HuH-7 (cell line): ENCODE measurements around the gene TBX15.
A peak's percentile ranks its signal among the peaks of the same experiment; 100 is the strongest.

Experiments
- DNase-seq: peaks from one replicate; pipeline ENCODE4 v3.0.0; 2011; ENCODE audit warnings: low spot score

Gene TBX15

DNA sequence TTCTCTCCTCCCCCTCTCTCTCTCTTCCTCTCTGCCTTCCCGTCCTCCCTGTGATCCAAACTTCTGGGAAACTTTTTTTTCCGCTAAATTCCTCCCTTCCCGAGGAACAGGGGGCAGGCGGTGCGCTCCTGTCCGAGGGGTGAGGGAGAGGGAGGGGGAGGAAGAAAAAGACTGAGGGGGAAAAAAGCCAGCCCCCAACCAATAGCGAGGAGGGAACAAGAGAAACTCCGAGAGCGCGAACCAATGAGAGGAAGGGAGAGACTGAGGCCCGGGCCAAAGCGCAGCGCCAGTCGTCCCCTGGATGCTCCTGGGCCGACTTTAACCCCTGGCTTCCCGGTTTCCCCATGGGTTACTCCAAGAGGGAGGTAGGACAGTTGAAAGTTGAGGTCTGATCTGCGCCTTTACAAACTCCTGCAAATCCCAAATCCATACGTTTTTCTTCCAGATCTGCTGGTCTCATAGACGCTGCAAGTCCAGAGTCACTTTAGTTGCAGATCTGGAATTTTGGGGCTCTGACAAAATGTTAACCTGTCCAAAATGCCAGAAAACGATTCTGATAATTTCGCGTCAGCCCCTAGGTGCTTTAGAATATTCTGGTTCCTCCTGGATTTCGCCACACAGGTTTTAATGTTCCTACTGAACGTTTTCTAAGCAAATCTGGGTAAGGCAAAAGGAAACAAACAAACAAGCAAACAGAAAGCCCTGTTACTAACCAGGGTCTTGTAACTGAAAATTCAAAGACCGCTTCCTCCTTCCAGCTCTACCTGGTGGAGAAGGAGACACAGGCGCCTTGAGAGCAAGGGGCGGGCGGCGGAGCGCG is at the start of gene TBX15:
Gene TBX15, minus strand, starts transcription at position 158 of the 820 bp plus-strand sequence. CDS start 548 bp downstream, outside the sequence.
- DNase-seq: no peak

GRCh38 chr1:119034359-119034758 is 46.2 kb upstream of the TBX15 start:
- DNase-seq: no peak

GRCh38 chr1:119032986-119033385 is 44.8 kb upstream of the TBX15 start:
- DNase-seq: no peak

DNA sequence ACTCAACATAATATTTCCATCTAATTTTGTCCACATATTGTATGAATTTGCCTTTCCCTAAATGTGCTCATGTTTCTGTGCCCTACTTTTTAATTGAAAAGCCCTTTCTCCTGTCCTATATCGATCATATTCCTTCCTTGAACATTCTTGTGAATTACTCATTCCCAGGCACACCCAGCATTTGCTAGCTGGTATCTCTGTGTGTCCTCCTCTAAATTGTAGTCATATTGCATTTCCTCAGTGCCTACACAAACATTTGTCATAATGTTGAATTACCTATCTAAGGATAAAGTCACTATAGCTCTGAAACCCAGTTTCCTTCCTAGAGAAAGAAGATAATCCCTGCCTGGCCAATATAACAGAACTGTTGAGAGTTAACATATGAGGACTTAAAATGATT is 39.6 kb upstream of the TBX15 start:
- no peak for DNase-seq

DNA sequence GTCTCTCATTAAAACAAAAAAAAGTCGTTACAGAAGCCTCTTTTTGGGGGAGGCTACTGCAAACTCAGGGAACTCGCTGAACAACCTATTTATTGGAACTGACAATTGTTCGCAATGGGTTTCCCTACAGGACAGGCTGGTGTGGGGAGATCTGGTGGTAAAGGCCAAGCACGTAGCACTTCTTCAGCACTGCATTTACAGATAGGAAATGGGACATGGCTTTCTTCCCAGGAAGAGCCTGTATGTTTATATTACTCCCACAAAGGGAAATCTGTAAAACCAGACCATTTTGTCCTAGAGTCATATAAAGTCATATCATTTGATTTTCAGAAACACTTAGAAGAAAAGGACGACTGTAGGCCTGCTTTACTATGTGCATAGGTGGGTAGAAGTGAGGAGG is 38.8 kb upstream of the TBX15 start:
- no peak for DNase-seq

GRCh38 chr1:119015547-119015946 is 27.4 kb upstream of the TBX15 start:
- no peak for DNase-seq

DNA sequence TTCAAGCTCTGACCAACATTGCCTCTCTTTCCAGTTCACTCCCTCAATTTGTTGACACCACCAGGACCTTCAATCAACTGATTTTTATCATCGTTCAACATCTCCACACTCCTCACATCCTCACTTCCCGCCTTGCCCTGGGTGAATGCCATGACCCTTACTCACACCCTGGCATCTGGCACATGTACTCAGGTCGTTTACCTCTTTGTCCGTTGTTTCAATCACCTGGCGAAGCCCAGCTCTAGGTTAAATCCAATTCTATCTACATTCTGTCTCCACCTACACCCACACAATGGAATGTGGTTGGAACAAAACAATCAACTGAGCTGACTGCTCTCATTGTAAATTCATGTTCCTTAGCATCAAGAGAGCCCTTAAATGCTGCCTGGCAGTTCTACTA is 24.2 kb upstream of the TBX15 start:
- no peak for DNase-seq

GRCh38 chr1:119011706-119012105 is 23.6 kb upstream of the TBX15 start:
- no peak for DNase-seq

- no peak for DNase-seq
Measured at GRCh38 chr1:119011116-119011515, 23.0 kb upstream of the TBX15 start.

GRCh38 chr1:119010201-119010600 is 22.1 kb upstream of the TBX15 start:
- DNase-seq: no peak

- no peak for DNase-seq
Measured at GRCh38 chr1:119009312-119009655, 21.1 kb upstream of the TBX15 start.

GRCh38 chr1:119008483-119009311 is 20.6 kb upstream of the TBX15 start:
- peak; percentile 80 for DNase-seq

DNA sequence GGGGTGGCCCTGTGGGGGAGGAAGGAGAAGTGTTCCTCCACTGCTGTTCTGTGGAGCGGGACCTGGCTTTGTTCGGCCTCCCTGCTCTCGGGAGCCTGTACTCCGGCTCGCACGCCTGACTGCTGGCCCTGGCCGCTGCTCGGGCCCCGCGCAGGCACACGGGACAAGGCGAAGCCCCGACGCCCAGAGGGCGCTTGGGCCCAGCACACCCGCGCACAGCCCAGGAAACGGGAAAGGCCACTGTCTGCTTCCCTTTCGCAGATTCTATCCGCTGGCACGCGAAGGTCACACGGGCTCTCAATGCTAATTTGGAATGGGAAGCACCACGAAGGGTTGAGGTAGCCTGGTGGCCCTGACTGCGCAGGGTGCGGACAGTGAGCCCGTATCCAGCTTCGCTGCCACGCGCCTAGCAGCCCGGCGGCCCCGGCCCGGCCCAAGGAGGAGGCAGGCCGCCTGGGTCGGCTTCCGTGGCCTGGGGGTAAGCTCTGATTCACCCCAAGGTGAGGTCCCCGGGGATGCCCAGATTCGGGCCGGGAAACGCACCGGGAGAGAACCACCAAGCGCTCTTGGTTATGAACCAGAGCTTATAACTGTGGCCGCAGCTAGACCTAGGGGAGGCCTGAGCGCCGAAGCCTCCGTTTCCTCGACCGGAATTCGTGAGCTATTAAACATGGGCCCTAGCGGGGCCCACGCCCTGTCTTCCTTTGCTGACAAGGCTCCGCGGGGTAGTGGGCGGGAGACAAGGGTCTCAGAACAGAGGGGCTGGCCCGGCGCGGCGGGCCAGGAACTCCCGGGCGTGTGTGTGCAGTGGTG is 19.7 kb upstream of the TBX15 start:
- no peak for DNase-seq

DNA sequence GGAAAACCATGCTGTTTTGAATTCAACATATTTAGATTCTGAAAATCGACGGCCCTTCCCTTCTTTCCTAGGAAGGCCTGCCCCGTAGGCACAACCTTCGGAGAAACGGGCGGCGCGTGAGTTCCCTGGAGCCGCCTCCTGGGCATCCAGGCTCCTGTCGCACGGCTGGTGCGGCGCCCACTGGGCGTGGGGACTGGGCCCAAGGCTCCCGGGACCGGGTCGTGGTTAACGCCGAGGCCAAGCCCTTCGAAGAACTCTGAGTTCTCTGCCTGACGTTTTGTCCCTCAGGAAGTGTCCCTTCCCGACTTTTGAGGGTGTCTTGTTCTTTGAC is 19.2 kb upstream of the TBX15 start:
- no peak for DNase-seq

GRCh38 chr1:119006406-119007279 is 18.5 kb upstream of the TBX15 start:
- DNase-seq: no peak

DNA sequence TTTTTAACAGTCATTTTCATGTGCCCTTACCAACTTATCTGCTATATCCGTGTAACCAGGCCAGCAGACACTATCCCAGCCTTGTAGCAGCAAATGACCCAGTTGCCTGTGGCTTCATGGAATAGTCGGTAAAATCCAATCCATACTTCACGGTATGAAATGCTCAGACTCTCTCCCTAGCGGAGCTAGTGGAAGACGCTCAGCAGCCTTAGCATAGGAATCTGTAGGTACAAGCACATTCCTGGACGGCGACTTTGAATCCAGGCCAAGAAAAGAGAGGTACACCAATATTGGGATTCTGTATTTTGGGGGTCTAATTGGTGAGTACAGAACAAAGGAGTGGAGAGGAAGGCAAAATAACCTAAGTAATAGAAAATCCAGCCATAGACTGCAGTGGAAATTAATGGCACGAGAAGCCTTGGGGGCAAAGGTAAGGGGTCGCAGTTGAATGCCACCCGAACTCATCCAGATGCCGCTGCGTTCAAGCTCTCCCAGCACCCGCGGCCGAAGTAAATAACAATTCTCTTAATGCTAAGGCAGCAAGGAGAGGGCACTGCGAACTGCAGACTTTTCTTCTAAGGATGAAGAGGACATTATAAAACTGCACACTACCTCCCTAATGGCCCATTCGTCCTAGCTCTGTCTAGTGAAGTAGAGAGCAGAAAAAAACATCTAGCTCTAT is 17.7 kb upstream of the TBX15 start:
- DNase-seq: no peak

DNA sequence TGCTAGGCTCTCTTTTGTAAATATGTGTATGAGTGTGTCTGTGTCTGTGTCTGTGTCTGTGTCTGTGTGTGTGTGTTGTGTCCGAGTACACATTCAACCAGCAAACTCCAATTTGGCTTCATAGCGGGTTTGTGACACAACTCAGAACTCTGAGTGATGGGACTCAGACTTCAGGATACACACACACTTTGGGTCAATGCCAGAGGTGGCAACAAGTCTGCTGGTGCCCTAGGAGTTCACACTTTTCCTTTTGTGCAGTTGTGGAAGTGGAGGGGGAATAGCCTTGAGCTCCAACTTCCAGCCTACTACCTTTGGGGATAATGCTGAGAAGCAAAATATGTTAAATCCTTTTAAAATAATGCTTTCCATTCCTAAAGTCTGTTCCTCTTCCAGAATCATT is 16.6 kb upstream of the TBX15 start:
- no peak for DNase-seq

DNA sequence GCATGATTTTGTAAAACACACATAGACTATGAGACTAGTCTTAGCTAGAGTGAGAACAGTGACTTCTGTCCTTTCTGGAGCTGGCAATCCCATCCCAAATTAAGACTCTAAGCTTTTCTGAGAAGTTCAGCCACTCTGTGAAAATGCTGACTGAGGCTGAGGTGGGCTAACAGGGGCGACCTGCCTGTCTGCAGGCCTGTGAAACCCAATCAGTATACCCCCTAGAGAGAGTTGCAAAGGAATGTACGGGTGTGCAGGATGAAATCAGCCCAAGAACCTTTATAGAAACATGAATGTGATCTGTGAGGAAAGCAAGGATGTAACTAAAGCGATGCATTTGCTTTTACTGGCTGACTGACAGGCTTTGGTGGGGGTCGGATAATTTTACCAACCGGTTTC is 16.0 kb upstream of the TBX15 start:
- DNase-seq: no peak

DNA sequence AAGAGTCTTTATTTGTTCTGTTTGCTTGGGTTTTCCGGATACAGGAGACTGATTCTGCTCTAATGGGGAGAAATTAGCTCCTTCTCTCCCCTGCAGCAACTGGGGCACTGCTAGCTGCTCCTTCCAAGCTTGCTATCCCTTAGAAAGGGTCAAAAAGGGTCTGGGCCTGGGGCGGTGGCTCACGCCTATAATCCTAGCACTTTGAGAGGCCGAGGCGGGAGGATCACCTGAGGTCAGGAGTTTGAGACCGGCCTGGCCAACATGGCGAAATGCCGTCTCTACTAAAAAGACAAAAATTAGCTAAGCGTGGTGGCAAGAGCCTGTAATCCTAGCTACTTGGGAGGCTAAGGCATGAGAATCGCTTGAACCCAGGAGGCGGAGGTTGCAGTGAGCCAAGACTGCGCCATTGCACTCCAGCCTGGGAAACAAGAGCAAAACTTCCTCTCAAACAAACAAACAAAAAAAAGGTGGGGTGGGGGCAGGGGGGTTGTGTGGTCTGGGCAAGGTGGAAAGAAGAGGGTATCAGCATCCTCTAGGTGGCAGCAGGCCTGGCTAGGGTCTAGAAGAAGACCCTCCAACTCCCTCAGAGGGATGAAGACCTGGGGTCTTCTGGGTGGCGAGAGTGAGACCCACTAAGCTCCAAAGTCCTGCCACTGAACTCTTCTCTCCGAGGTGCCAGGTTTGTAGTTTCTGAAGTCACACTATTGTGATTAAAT is 15.4 kb upstream of the TBX15 start:
- DNase-seq: no peak

DNA sequence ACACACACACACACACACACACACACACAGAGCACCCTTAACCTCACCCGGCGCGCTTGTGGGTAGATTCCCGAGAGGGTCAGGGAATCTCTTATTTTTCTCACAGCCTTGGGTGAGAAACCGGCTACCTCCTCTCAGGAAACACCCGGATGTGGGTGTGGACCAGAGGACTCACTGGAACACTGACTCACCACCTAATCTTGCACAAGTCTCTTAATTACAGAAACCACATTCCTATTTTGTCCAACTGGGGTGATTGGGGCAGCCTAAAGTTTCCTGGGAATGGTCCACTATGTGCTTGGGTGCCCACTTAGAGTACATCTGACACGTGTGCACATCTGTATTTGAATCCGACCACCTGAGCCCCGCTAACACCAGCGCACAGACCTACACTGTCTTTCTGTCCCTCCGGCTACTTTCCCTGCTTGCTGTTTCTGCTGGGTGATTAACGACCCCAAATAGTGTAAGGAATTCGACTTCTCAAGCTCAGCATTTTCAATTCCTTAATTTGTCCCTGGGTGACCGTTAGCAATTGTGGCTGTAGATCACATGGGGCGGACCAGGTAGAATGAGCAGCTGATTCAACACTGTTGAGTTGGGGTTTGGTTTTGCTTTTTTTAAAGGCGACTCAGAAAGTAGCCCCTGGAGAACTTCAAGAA is 14.0 kb upstream of the TBX15 start:
- no peak for DNase-seq
